Ishikawa (cell line): ENCODE results near the gene LAMA3.
A peak's percentile ranks its signal among the peaks of the same experiment; 100 is the strongest.

Experiments
- CEBPB ChIP-seq: IDR thresholded peaks from 2 replicates; pipeline ENCODE4 v1.6.1; 2012
- CREB1 ChIP-seq: IDR thresholded peaks from 2 replicates; pipeline ENCODE4 v1.6.1; 2012; ENCODE audit warnings: low read depth
- EGR1 ChIP-seq: IDR thresholded peaks from 2 replicates; pipeline ENCODE4 v1.6.1; 2012
- EP300 ChIP-seq: IDR thresholded peaks from 2 replicates; pipeline ENCODE4 v1.6.1; 2012; ENCODE audit warnings: borderline replicate concordance
- FOXM1 ChIP-seq: IDR thresholded peaks from 2 replicates; pipeline ENCODE4 v1.6.1; 2012; ENCODE audit warnings: low read depth, borderline replicate concordance
- NFIC ChIP-seq: IDR thresholded peaks from 2 replicates; pipeline ENCODE4 v1.6.1; 2012
- RAD21 ChIP-seq: IDR thresholded peaks from 2 replicates; pipeline ENCODE4 v1.6.1; 2012; ENCODE audit warnings: low read depth
- TAF1 ChIP-seq: IDR thresholded peaks from 2 replicates; pipeline ENCODE4 v1.6.1; 2012; ENCODE audit warnings: low read depth, mild to moderate bottlenecking
- TCF12 ChIP-seq: IDR thresholded peaks from 2 replicates; pipeline ENCODE4 v1.6.1; 2012; ENCODE audit warnings: low read depth
- TEAD4 ChIP-seq: IDR thresholded peaks from 2 replicates; pipeline ENCODE4 v1.6.1; 2012
- YY1 ChIP-seq: IDR thresholded peaks from 2 replicates; pipeline ENCODE4 v1.6.1; 2012; ENCODE audit warnings: low read depth
- ZBTB7A ChIP-seq: IDR thresholded peaks from 2 replicates; pipeline ENCODE4 v1.6.1; 2012; ENCODE audit warnings: low read depth
- TF ChIP-seq, protein P1 (sequence below): IDR thresholded peaks from 2 replicates; pipeline ENCODE4 v1.6.1; 2012; ENCODE audit warnings: low read depth, mild to moderate bottlenecking
- TF ChIP-seq, protein P2 (sequence below): IDR thresholded peaks from 2 replicates; pipeline ENCODE4 v1.6.1; 2012
- TF ChIP-seq, protein P3 (sequence below): IDR thresholded peaks from 2 replicates; pipeline ENCODE4 v1.6.1; 2012

The LAMA3 gene

DNA sequence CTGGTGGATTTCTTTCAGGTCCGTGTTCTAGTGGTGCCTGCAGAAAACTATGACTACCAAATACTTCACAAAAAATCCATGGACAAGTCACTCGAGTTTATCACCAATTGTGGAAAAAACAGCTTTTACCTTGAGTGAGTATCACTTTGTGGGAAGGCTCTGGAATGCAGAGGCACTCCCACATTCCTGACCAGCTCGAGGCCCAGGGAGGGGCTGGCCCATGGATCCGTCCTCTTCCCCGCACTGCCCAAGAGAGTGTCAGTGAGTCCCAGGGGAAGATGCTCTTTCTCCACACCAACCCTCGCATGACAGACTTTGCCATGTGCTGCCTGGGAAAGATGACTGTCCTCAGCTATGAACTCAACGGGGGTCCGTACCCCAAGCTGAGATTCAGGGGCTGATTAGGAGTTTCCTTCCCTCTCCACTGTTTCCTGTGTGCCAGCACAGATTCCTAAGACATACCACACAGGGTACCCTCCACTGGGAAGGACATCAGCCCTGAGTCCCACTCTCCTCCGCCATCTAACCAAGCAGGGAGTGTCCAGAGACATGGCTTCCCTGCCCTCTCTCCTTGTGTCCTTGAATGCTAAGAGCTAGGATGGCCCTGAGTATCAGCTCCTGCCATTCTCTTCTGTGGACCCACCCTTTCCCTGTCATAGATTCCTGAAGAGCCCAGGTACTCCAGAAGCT, 155.9 kb downstream of the LAMA3 start:
- no peak for TF ChIP-seq EGR1
- TF ChIP-seq NFIC, result no peak
- no peak for TF ChIP-seq TAF1
- TF ChIP-seq, protein P1, sequence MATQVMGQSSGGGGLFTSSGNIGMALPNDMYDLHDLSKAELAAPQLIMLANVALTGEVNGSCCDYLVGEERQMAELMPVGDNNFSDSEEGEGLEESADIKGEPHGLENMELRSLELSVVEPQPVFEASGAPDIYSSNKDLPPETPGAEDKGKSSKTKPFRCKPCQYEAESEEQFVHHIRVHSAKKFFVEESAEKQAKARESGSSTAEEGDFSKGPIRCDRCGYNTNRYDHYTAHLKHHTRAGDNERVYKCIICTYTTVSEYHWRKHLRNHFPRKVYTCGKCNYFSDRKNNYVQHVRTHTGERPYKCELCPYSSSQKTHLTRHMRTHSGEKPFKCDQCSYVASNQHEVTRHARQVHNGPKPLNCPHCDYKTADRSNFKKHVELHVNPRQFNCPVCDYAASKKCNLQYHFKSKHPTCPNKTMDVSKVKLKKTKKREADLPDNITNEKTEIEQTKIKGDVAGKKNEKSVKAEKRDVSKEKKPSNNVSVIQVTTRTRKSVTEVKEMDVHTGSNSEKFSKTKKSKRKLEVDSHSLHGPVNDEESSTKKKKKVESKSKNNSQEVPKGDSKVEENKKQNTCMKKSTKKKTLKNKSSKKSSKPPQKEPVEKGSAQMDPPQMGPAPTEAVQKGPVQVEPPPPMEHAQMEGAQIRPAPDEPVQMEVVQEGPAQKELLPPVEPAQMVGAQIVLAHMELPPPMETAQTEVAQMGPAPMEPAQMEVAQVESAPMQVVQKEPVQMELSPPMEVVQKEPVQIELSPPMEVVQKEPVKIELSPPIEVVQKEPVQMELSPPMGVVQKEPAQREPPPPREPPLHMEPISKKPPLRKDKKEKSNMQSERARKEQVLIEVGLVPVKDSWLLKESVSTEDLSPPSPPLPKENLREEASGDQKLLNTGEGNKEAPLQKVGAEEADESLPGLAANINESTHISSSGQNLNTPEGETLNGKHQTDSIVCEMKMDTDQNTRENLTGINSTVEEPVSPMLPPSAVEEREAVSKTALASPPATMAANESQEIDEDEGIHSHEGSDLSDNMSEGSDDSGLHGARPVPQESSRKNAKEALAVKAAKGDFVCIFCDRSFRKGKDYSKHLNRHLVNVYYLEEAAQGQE, result no peak
- no peak for TF ChIP-seq CEBPB
- no peak for TF ChIP-seq RAD21
- peak; percentile 87 for TF ChIP-seq TEAD4
- TF ChIP-seq, protein P2, sequence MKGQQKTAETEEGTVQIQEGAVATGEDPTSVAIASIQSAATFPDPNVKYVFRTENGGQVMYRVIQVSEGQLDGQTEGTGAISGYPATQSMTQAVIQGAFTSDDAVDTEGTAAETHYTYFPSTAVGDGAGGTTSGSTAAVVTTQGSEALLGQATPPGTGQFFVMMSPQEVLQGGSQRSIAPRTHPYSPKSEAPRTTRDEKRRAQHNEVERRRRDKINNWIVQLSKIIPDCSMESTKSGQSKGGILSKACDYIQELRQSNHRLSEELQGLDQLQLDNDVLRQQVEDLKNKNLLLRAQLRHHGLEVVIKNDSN, result no peak
- no peak for TF ChIP-seq FOXM1
- TF ChIP-seq YY1, result no peak; the same call in 1 of the 2 replicates
- TF ChIP-seq, protein P3, sequence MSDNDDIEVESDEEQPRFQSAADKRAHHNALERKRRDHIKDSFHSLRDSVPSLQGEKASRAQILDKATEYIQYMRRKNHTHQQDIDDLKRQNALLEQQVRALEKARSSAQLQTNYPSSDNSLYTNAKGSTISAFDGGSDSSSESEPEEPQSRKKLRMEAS, result peak; percentile 69
- TF ChIP-seq TCF12, result peak; percentile 14; the same call in 1 of the 2 replicates
- no peak for TF ChIP-seq ZBTB7A
- TF ChIP-seq CREB1, result no peak
- TF ChIP-seq EP300, result peak; percentile 48; the same call in 1 of the 2 replicates

DNA sequence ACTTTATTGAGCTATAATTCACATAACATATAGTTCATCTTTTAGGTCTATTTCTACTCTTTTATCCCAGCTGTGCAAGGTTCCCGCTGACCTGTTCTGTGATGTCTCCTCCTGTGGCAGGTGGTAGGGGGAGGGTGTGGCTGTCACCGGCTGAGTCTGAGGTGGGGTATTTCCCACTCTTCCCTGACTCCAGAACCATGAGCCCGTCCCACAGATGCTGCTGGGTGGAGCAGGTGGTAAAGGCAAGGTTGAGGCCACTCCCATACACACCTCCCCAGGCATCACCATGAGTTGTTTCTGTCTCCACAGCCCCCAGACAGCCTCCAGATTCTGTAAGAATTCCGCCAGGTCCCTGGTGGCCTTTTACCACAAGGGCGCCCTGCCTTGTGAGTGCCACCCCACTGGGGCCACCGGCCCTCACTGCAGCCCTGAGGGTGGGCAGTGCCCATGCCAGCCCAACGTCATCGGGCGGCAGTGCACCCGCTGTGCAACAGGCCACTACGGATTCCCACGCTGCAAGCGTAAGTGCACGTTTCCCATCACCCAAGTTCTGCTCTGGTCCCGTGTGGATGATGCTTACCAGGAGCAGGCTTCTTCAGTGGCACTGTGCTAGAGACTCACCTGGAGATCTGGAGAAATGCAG, 156.9 kb downstream of the LAMA3 start:
- TF ChIP-seq TCF12, result no peak
- TF ChIP-seq, protein P2, result no peak
- TF ChIP-seq, protein P3, result no peak
- no peak for TF ChIP-seq CEBPB

DNA sequence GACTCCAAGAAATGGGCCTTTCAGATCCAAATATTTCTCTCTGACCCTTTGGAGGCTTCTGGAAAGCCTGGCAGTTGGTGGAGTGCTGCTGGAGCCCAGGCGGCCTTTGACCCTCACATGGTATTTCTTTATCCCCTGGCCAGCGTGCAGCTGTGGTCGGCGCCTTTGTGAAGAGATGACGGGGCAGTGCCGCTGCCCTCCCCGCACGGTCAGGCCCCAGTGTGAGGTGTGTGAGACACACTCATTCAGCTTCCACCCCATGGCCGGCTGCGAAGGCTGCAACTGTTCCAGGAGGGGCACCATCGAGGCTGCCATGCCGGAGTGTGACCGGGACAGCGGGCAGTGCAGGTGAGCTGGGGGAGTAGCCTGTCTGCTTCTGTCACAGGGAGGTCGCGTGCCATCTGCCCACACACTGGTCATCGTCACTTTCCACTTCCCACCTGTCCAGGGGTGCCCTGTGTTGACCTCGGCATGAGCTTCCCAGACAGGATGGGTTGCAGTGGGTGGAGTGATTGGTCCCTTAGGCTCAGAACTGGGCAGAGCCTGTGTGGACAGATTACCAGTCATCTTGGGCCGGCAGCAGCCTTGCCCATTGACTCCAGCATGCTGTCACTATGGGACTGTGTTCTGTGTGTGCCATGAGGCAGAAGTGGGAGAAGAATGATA, 158.2 kb downstream of the LAMA3 start:
- TF ChIP-seq NFIC (no peak), ZBTB7A (no peak), RAD21 (no peak), FOXM1 (no peak), YY1 (no peak), CEBPB (no peak), EP300 (no peak)
- TF ChIP-seq, protein P2, result no peak
- TF ChIP-seq, protein P1, result no peak
- TF ChIP-seq, protein P3, result no peak

DNA sequence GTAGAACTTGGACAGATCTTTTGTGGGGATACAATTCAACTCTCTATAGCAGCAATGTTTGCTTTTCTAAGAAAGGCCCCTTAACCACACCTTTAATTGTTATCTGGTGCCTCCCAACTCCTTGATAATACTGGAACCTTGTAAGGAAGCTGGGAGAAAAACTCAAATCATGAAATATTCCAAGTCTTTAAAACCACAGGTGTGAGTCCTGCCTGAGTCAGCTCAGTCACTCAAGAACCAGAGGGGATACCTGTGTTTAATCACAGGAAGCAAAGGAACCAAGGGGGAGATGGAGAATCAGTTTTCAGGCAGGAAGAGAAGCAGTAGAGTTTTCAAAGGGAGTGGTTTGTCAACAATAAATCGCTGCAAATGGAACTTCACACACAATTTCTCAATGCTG, 159.9 kb downstream of the LAMA3 start:
- TF ChIP-seq, protein P1, result no peak
- TF ChIP-seq RAD21, result no peak
